ENCODE results near the gene MAP2. TPM values are rescaled to one million over a fixed set of nuclear protein-coding genes. Genes with fewer than 3 reads are reported as not detected.

Gene MAP2
- total RNA-seq, 1 experiment from 2014 or later = 7.4 TPM

GRCh38 chr2:209574515-209574914, 150.7 kb downstream of the MAP2 start:
- H3K27me3 ChIP-seq (ENCODE audit: insufficient read depth, low read length) = no peaks in the 10 kb centered on the region
- H3K9me3 ChIP-seq (ENCODE audit: control insufficient read depth in 1 of 2, insufficient read depth in 1 of 2, low read depth in 1 of 2, low read length in 2 of 2) = no peaks in the 10 kb centered on the region
- TF ChIP-seq ZFX (IDR thresholded peaks at IDR 0.05) (no peak), TCF7L2 (IDR thresholded peaks at IDR 0.05; ENCODE audit: borderline replicate concordance, extremely low read depth, insufficient read depth, insufficient read length) (no peak), ELF1 (IDR thresholded peaks at IDR 0.05; ENCODE audit: borderline replicate concordance, low read depth) (no peak), CBX3 (IDR thresholded peaks at IDR 0.05; ENCODE audit: low read depth) (no peak), SIN3A (IDR thresholded peaks at IDR 0.05; ENCODE audit: low read depth) (no peak), POLR2A (IDR thresholded peaks at IDR 0.05; ENCODE audit: borderline replicate concordance, extremely low read depth, insufficient read depth, insufficient read length) (no peak), EGR1 (IDR thresholded peaks at IDR 0.05; ENCODE audit: low read depth) (no peak), EZH2phosphoT487 (IDR thresholded peaks at IDR 0.05; ENCODE audit: borderline replicate concordance) (no peak), ZBTB33 (IDR thresholded peaks at IDR 0.05; ENCODE audit: extremely low read depth, insufficient replicate concordance, low read length) (no peak), JUND (IDR thresholded peaks at IDR 0.05) (no peak), ZNF274 (IDR thresholded peaks at IDR 0.05; ENCODE audit: low read depth, low read length) (no peak), YY1 (IDR thresholded peaks at IDR 0.05; ENCODE audit: extremely low read depth, insufficient replicate concordance, low read depth, low read length) (no peak), FOSL1 (IDR thresholded peaks at IDR 0.05; ENCODE audit: low read depth) (no peak), SRF (IDR thresholded peaks at IDR 0.05; ENCODE audit: low read depth) (no peak), CEBPB (IDR thresholded peaks at IDR 0.05; ENCODE audit: low read depth) (no peak)
- TF ChIP-seq, protein P1, sequence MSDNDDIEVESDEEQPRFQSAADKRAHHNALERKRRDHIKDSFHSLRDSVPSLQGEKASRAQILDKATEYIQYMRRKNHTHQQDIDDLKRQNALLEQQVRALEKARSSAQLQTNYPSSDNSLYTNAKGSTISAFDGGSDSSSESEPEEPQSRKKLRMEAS (IDR thresholded peaks at IDR 0.05) = no peak
- TF ChIP-seq, protein P2, sequence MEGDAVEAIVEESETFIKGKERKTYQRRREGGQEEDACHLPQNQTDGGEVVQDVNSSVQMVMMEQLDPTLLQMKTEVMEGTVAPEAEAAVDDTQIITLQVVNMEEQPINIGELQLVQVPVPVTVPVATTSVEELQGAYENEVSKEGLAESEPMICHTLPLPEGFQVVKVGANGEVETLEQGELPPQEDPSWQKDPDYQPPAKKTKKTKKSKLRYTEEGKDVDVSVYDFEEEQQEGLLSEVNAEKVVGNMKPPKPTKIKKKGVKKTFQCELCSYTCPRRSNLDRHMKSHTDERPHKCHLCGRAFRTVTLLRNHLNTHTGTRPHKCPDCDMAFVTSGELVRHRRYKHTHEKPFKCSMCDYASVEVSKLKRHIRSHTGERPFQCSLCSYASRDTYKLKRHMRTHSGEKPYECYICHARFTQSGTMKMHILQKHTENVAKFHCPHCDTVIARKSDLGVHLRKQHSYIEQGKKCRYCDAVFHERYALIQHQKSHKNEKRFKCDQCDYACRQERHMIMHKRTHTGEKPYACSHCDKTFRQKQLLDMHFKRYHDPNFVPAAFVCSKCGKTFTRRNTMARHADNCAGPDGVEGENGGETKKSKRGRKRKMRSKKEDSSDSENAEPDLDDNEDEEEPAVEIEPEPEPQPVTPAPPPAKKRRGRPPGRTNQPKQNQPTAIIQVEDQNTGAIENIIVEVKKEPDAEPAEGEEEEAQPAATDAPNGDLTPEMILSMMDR (IDR thresholded peaks at IDR 0.05 in 2 of 3, conservative IDR thresholded peaks at IDR 0.05 in 1 of 3; ENCODE audit: borderline replicate concordance in 1 of 3, insufficient read depth in 1 of 3, low read depth in 2 of 3, low read length in 2 of 3) = no peak
- TF ChIP-seq, protein P3, sequence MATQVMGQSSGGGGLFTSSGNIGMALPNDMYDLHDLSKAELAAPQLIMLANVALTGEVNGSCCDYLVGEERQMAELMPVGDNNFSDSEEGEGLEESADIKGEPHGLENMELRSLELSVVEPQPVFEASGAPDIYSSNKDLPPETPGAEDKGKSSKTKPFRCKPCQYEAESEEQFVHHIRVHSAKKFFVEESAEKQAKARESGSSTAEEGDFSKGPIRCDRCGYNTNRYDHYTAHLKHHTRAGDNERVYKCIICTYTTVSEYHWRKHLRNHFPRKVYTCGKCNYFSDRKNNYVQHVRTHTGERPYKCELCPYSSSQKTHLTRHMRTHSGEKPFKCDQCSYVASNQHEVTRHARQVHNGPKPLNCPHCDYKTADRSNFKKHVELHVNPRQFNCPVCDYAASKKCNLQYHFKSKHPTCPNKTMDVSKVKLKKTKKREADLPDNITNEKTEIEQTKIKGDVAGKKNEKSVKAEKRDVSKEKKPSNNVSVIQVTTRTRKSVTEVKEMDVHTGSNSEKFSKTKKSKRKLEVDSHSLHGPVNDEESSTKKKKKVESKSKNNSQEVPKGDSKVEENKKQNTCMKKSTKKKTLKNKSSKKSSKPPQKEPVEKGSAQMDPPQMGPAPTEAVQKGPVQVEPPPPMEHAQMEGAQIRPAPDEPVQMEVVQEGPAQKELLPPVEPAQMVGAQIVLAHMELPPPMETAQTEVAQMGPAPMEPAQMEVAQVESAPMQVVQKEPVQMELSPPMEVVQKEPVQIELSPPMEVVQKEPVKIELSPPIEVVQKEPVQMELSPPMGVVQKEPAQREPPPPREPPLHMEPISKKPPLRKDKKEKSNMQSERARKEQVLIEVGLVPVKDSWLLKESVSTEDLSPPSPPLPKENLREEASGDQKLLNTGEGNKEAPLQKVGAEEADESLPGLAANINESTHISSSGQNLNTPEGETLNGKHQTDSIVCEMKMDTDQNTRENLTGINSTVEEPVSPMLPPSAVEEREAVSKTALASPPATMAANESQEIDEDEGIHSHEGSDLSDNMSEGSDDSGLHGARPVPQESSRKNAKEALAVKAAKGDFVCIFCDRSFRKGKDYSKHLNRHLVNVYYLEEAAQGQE (IDR thresholded peaks at IDR 0.05; ENCODE audit: low read depth) = no peak
- H3K36me3 ChIP-seq (ENCODE audit: control insufficient read depth in 1 of 2, insufficient read depth in 2 of 2, low read length in 2 of 2) = no peaks in the 10 kb centered on the region
- CTCF ChIA-PET = no interaction called here
- H4K20me1 ChIP-seq (ENCODE audit: insufficient read depth) = no peaks in the 10 kb centered on the region
- H3K4me1 ChIP-seq (ENCODE audit: control insufficient read depth in 1 of 2, insufficient read depth in 2 of 2, low read length in 2 of 2) = no peaks in the 10 kb centered on the region
- H3K4me2 ChIP-seq (ENCODE audit: low read length) = no peak overlapping the region
- no TSS peak for BruUV-seq (replicated peaks)
- RAD21 ChIA-PET (ENCODE audit: low non-redundant PET in 1 of 2, low total read pairs in 2 of 2, uncharacterized antibody in 2 of 2, unreplicated experiment in 2 of 2) = no interaction called here
- H3K79me2 ChIP-seq (ENCODE audit: insufficient read depth, low read length) = no peaks in the 10 kb centered on the region
- no peak overlapping the region for H3K9ac ChIP-seq (ENCODE audit: low read length)
- DNase-seq (ENCODE audit: low read depth, low spot score) (no peak), ATAC-seq (no peak)
- intact Hi-C loops (cut with micrococcal nuclease) = no loop called here
- no peak overlapping the region for H3K4me3 ChIP-seq (replicated peaks in 1 of 2; ENCODE audit: low read depth in 1 of 2, low read length in 2 of 2)
- POLR2A ChIA-PET = no interaction called here
- H3K27ac ChIP-seq (ENCODE audit: low read depth, low read length) = no peak overlapping the region
- no peak overlapping the region for H2AFZ ChIP-seq (ENCODE audit: low read depth, low read length, poor library complexity, severe bottlenecking)
- H3K9me2 ChIP-seq (ENCODE audit: insufficient read depth) = no peaks in the 10 kb centered on the region
